ENCODE measurements around the gene AMACR. TPM values are rescaled to one million over a fixed set of nuclear protein-coding genes. Genes with fewer than 3 reads are reported as not detected.

Gene AMACR
- total RNA-seq, 2 donors from 2014 or later = 5.4 to 6.6 TPM

GRCh38 chr5:34007201-34007620 lies 639 bp downstream of the AMACR start:
- Mint-ChIP-seq H3K36me3 (ENCODE audit: low read depth) (peaks cover 26% of the 10 kb centered on the region), H3K27me3 (no peaks in the 10 kb centered on the region), H3K27ac (peak overlapping the region; percentile 86), H3K9me3 (no peaks in the 10 kb centered on the region), H3K4me1 (peaks cover 26% of the 10 kb centered on the region), H3K4me3 (peak overlapping the region; percentile 83)
- ATAC-seq (replicated peaks) = no peak

- Mint-ChIP-seq H3K27me3 (no peaks in the 10 kb centered on the region), H3K4me1 (peaks cover 26% of the 10 kb centered on the region), H3K27ac (peak overlapping the region; percentile 35)
These were observed 2.2 kb downstream of the AMACR start for GRCh38 chr5:34005681-34006080.

GRCh38 chr5:34005211-34005610 lies 2.6 kb downstream of the AMACR start:
- H3K36me3 Mint-ChIP-seq (ENCODE audit: low read depth) = peaks cover 26% of the 10 kb centered on the region
- peak overlapping the region; percentile 35 for H3K27ac Mint-ChIP-seq
- H3K4me3 Mint-ChIP-seq = peak overlapping the region; percentile 83
- H3K4me1 Mint-ChIP-seq = peaks cover 26% of the 10 kb centered on the region
- peak; percentile 21 for ATAC-seq (replicated peaks)
- no peaks in the 10 kb centered on the region for H3K9me3 Mint-ChIP-seq
- H3K27me3 Mint-ChIP-seq = no peaks in the 10 kb centered on the region

More at GRCh38 chr5:34005681-34006080, 2.2 kb downstream of the AMACR start:
- Mint-ChIP-seq H3K9me3 (no peaks in the 10 kb centered on the region), H3K36me3 (ENCODE audit: low read depth) (peaks cover 26% of the 10 kb centered on the region), H3K4me3 (peak overlapping the region; percentile 83)
- ATAC-seq (replicated peaks) = no peak

GRCh38 chr5:34003941-34004340 lies 3.9 kb downstream of the AMACR start:
- no peak for ATAC-seq (replicated peaks)
- Mint-ChIP-seq H3K27me3 (no peaks in the 10 kb centered on the region), H3K36me3 (ENCODE audit: low read depth) (peaks cover 26% of the 10 kb centered on the region)

GRCh38 chr5:34002629-34003328 lies 5.1 kb downstream of the AMACR start:
- Mint-ChIP-seq H3K4me3 (no peak overlapping the region), H3K27me3 (no peaks in the 10 kb centered on the region), H3K9me3 (no peaks in the 10 kb centered on the region), H3K36me3 (ENCODE audit: low read depth) (peaks cover 36% of the 10 kb centered on the region), H3K4me1 (peaks cover 18% of the 10 kb centered on the region), H3K27ac (no peak overlapping the region)
- ATAC-seq (replicated peaks) = no peak

More at GRCh38 chr5:34003941-34004340, 3.9 kb downstream of the AMACR start:
- Mint-ChIP-seq H3K4me1 (peaks cover 18% of the 10 kb centered on the region), H3K9me3 (no peaks in the 10 kb centered on the region), H3K4me3 (no peak overlapping the region), H3K27ac (no peak overlapping the region)

GRCh38 chr5:34001241-34001841 lies 6.5 kb downstream of the AMACR start:
- Mint-ChIP-seq H3K36me3 (ENCODE audit: low read depth) (peaks cover 44% of the 10 kb centered on the region), H3K4me3 (no peak overlapping the region), H3K9me3 (no peaks in the 10 kb centered on the region), H3K27ac (no peak overlapping the region), H3K4me1 (peaks cover 16% of the 10 kb centered on the region), H3K27me3 (no peaks in the 10 kb centered on the region)
- no peak for ATAC-seq (replicated peaks)

GRCh38 chr5:33999978-34000377 lies 7.9 kb downstream of the AMACR start:
- H3K9me3 Mint-ChIP-seq = no peaks in the 10 kb centered on the region
- no peaks in the 10 kb centered on the region for H3K27me3 Mint-ChIP-seq
- peaks cover 48% of the 10 kb centered on the region for H3K36me3 Mint-ChIP-seq (ENCODE audit: low read depth)
- H3K4me3 Mint-ChIP-seq = no peak overlapping the region
- H3K27ac Mint-ChIP-seq = no peak overlapping the region
- peaks cover 6% of the 10 kb centered on the region for H3K4me1 Mint-ChIP-seq
- no peak for ATAC-seq (replicated peaks)

- ATAC-seq (replicated peaks) = peak; percentile 72
- Mint-ChIP-seq H3K9me3 (no peaks in the 10 kb centered on the region), H3K4me3 (no peak overlapping the region), H3K27me3 (no peaks in the 10 kb centered on the region), H3K27ac (peak overlapping the region; percentile 28), H3K4me1 (peaks cover 4% of the 10 kb centered on the region), H3K36me3 (ENCODE audit: low read depth) (peaks cover 42% of the 10 kb centered on the region)
These were observed 10.4 kb downstream of the AMACR start for GRCh38 chr5:33997331-33997983.

GRCh38 chr5:33995865-33996264 lies 12.0 kb downstream of the AMACR start:
- H3K4me1 Mint-ChIP-seq = peaks cover 4% of the 10 kb centered on the region
- H3K4me3 Mint-ChIP-seq = no peak overlapping the region
- no peaks in the 10 kb centered on the region for H3K27me3 Mint-ChIP-seq
- ATAC-seq (replicated peaks) = no peak
- H3K9me3 Mint-ChIP-seq = no peaks in the 10 kb centered on the region
- H3K27ac Mint-ChIP-seq = no peak overlapping the region
- peaks cover 40% of the 10 kb centered on the region for H3K36me3 Mint-ChIP-seq (ENCODE audit: low read depth)

GRCh38 chr5:33994845-33995244 lies 13.0 kb downstream of the AMACR start:
- no peak overlapping the region for H3K4me3 Mint-ChIP-seq
- no peaks in the 10 kb centered on the region for H3K27me3 Mint-ChIP-seq
- ATAC-seq (replicated peaks) = peak; percentile 83
- H3K4me1 Mint-ChIP-seq = peaks cover 4% of the 10 kb centered on the region
- no peaks in the 10 kb centered on the region for H3K9me3 Mint-ChIP-seq
- no peak overlapping the region for H3K27ac Mint-ChIP-seq
- peaks cover 40% of the 10 kb centered on the region for H3K36me3 Mint-ChIP-seq (ENCODE audit: low read depth)

GRCh38 chr5:33992864-33993263 lies 15.0 kb downstream of the AMACR start:
- ATAC-seq (replicated peaks) = no peak
- Mint-ChIP-seq H3K27me3 (no peaks in the 10 kb centered on the region), H3K9me3 (no peaks in the 10 kb centered on the region), H3K4me3 (no peak overlapping the region), H3K36me3 (ENCODE audit: low read depth) (peaks cover 48% of the 10 kb centered on the region), H3K27ac (peak overlapping the region; percentile 28), H3K4me1 (peaks cover 4% of the 10 kb centered on the region)

GRCh38 chr5:33985447-33985846 lies 22.4 kb downstream of the AMACR start:
- peaks cover 18% of the 10 kb centered on the region for H3K36me3 Mint-ChIP-seq (ENCODE audit: low read depth)
- H3K4me3 Mint-ChIP-seq = no peak overlapping the region
- no peak for ATAC-seq (replicated peaks)
- no peaks in the 10 kb centered on the region for H3K4me1 Mint-ChIP-seq
- H3K27ac Mint-ChIP-seq = no peak overlapping the region
- H3K27me3 Mint-ChIP-seq = no peaks in the 10 kb centered on the region
- no peaks in the 10 kb centered on the region for H3K9me3 Mint-ChIP-seq

- no peak within 1 kb of the TSS for H3K27ac Mint-ChIP-seq
- no peaks in the 10 kb centered on the region for H3K9me3 Mint-ChIP-seq
- H3K36me3 Mint-ChIP-seq (ENCODE audit: low read depth) = peaks cover 18% of the 10 kb centered on the region
- ATAC-seq (replicated peaks) = no peak
- H3K4me3 Mint-ChIP-seq = no peak within 1 kb of the TSS
- no peaks in the 10 kb centered on the region for H3K27me3 Mint-ChIP-seq
- H3K4me1 Mint-ChIP-seq = no peaks in the 10 kb centered on the region
These were observed 23.2 kb downstream of the AMACR start, which contains the start of gene SLC45A2 for GRCh38 chr5:33984671-33985124. Gene SLC45A2, minus strand, starts transcription at chr5:33984693. Its CDS starts 110 bp downstream, at chr5:33984583.

GRCh38 chr5:33984178-33984577 lies 23.7 kb downstream of the AMACR start:
- Mint-ChIP-seq H3K27ac (no peak overlapping the region), H3K36me3 (ENCODE audit: low read depth) (peaks cover 14% of the 10 kb centered on the region), H3K4me1 (no peaks in the 10 kb centered on the region), H3K27me3 (no peaks in the 10 kb centered on the region), H3K4me3 (no peak overlapping the region), H3K9me3 (no peaks in the 10 kb centered on the region)
- ATAC-seq (replicated peaks) = no peak

Data from activated T-helper 17 cell treated with anti-CD3 and anti-CD28 coated beads, Interleukin-2, amount 50 U/mL, for 72 hours (primary cell).